ENCODE results near the gene WWOX.

DNA sequence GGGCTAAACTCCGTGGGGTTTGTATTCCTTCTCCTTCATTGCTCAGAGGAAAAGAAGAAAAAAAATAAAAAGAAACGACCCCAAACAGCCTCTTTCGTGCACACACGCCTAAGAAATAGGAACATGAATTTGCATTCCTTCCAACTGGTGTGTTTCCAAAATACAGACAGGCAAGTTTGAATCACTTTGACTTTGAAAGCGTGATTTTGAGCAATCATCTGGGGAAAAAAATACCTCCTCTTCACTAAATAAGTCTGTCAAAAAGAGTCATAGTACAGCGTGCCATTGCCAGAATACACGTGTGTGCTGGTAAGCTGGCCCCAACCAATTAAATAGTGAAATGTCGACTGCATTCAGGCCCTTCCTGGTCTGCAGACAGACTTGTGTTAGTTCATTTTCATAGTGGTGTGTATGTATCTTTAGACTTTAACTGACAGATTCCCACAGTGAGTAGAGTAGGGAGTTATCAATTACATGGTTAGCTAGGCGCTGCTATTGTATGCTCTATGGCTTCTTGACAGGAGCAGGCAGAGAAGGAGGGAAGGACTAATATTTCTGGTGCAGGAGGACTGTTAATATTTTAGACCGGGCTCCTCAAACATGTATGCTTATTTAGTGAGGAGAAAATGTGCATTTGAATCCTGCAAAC is 882.8 kb downstream of the WWOX start:
- TF ChIP-seq, protein P1, sequence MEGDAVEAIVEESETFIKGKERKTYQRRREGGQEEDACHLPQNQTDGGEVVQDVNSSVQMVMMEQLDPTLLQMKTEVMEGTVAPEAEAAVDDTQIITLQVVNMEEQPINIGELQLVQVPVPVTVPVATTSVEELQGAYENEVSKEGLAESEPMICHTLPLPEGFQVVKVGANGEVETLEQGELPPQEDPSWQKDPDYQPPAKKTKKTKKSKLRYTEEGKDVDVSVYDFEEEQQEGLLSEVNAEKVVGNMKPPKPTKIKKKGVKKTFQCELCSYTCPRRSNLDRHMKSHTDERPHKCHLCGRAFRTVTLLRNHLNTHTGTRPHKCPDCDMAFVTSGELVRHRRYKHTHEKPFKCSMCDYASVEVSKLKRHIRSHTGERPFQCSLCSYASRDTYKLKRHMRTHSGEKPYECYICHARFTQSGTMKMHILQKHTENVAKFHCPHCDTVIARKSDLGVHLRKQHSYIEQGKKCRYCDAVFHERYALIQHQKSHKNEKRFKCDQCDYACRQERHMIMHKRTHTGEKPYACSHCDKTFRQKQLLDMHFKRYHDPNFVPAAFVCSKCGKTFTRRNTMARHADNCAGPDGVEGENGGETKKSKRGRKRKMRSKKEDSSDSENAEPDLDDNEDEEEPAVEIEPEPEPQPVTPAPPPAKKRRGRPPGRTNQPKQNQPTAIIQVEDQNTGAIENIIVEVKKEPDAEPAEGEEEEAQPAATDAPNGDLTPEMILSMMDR (IDR thresholded peaks at IDR 0.05): no peak
- no peak for TF ChIP-seq POLR2A (IDR thresholded peaks at IDR 0.05)
